GM10248 (cell line): ENCODE results near the gene TP53I3.

Source experiments
- CTCF ChIA-PET: fragments of 300-600 bp; sonication (Branson Sonifier 250); formaldehyde crosslinking; extraction: SDS; loops from one replicate; lab custom pipeline; 2021; ENCODE audit warnings: antibody characterized with exemption; lab: Yijun Ruan, JAX
- POLR2A ChIA-PET: fragments of 350-650 bp; sonication (Branson Sonifier 250); formaldehyde crosslinking; extraction: SDS; loops from one replicate; lab custom pipeline; 2020; ENCODE audit warnings: antibody characterized with exemption; lab: Yijun Ruan, JAX
- DNase-seq: peaks from one replicate; pipeline ENCODE4 v3.0.0; 2012; ENCODE audit errors: extremely low spot score
- CTCF ChIP-seq: IDR thresholded peaks from 2 replicates; pipeline ENCODE4 v1.5.1; 2012; ENCODE audit warnings: mild to moderate bottlenecking, low read depth; ENCODE audit errors: extremely low read depth, missing control alignments, control extremely low read depth

Gene TP53I3

GRCh38 chr2:24058564-24059271 lies 25.9 kb downstream of the TP53I3 start:
- no peak for DNase-seq
- TF ChIP-seq CTCF, result no peak
- CTCF ChIA-PET, result interaction anchor here (0.9 to 3.8 kb wide), 5 partner anchors 8 to 131 kb away, joined by 3 to 25 read pairs (median 10); partner anchors contain the start of genes FKBP1B and WDCP
- POLR2A ChIA-PET, result no interaction called here

GRCh38 chr2:24055750-24056149 lies 28.9 kb downstream of the TP53I3 start:
- ChIA-PET CTCF (interaction anchor here (5.7 kb wide), 1 partner anchor 28 kb away, joined by 24 read pairs; the partner anchor contains the start of gene TP53I3), POLR2A (no interaction called here)
- DNase-seq, result no peak
- TF ChIP-seq CTCF, result no peak

- TF ChIP-seq CTCF, result no peak
- no peak for DNase-seq
- POLR2A ChIA-PET, result no interaction called here
- CTCF ChIA-PET, result interaction anchor here (0.9 to 5.7 kb wide), 2 partner anchors 10 to 29 kb away, joined by 4 to 24 read pairs; partner anchors contain the start of gene TP53I3
Observed at GRCh38 chr2:24054366-24055010, 30.1 kb downstream of the TP53I3 start.

GRCh38 chr2:24052951-24053350 lies 31.7 kb downstream of the TP53I3 start:
- DNase-seq, result no peak
- ChIA-PET CTCF (interaction anchor here (1.3 to 5.7 kb wide), 3 partner anchors 7 to 31 kb away, joined by 3 to 25 read pairs (median 24); partner anchors contain the start of gene TP53I3), POLR2A (interaction anchor here (0.5 to 0.6 kb wide), 2 partner anchors 8 to 340 kb away, joined by 3 to 4 read pairs; no protein-coding TSS in a partner anchor)
- TF ChIP-seq CTCF, result no peak

- no peak for TF ChIP-seq CTCF
- DNase-seq, result no peak
- ChIA-PET CTCF (interaction anchor here (1.2 to 5.7 kb wide), 6 partner anchors 9 to 227 kb away, joined by 3 to 25 read pairs (median 5); partner anchors contain the start of gene TP53I3), POLR2A (no interaction called here)
Observed at GRCh38 chr2:24051833-24052232, 32.8 kb downstream of the TP53I3 start.

- TF ChIP-seq CTCF, result no peak
- no peak for DNase-seq
- ChIA-PET POLR2A (interaction anchor here (0.5 kb wide), 1 partner anchor 98 kb away, joined by 3 read pairs; no protein-coding TSS in a partner anchor), CTCF (interaction anchor here (0.7 to 5.7 kb wide), 10 partner anchors 10 to 225 kb away, joined by 3 to 25 read pairs (median 4); partner anchors contain the start of genes ATAD2B and TP53I3)
Observed at GRCh38 chr2:24050041-24050979, 34.3 kb downstream of the TP53I3 start.
